Measurements from ENCODE around the gene PIK3C2G. TPM values are rescaled to one million over a fixed set of nuclear protein-coding genes. Genes with fewer than 3 reads are reported as not detected.

Gene PIK3C2G
- total RNA-seq, 1 donor, result not detected

- Histone ChIP-seq H4K20me1 (ENCODE audit: insufficient read depth, low read length) (no peaks in the 10 kb centered on the region), H3K4me1 (ENCODE audit: insufficient read depth, low read length) (no peaks in the 10 kb centered on the region), H3K27ac (ENCODE audit: low read depth, low read length) (no peak overlapping the region), H3K4me2 (ENCODE audit: insufficient read depth, low read length) (no peak overlapping the region), H3K36me3 (ENCODE audit: insufficient read depth, low read length) (no peaks in the 10 kb centered on the region), H3K4me3 (ENCODE audit: insufficient read depth, low read length) (no peak overlapping the region), H2AFZ (ENCODE audit: low read length) (no peak overlapping the region), H3K27me3 (ENCODE audit: insufficient read depth, low read length) (peaks cover 2% of the 10 kb centered on the region), H3K79me2 (ENCODE audit: insufficient read depth, low read length) (no peaks in the 10 kb centered on the region), H3K9me3 (ENCODE audit: low read depth, low read length) (no peaks in the 10 kb centered on the region)
- TF ChIP-seq CTCF (IDR thresholded peaks at IDR 0.05; ENCODE audit: extremely low read depth, low read depth, low read length), result no peak
- DNase-seq (ENCODE audit: insufficient read length, low spot score, missing footprints), result no peak
Measured at GRCh38 chr12:18651525-18651924, 390.2 kb downstream of the PIK3C2G start.

DNA sequence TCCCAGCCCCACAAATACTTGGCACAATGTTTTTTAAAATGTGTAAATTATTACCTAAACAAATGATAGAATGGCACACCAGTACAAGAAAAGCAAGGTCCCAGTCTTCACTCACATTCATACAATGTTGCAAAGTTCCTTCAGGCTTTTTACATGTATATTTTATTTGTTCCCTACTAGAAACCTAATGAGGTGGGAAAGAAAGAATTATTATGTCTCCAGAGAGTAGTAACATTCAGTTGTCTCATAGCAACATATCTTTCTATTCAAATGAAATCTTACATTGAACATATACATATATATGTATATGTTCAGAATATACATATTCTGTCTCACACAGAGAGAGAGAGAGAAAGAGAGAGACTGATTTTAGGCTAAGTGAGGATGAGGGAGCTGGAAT, 391.3 kb downstream of the PIK3C2G start:
- Histone ChIP-seq H2AFZ (ENCODE audit: low read length) (no peak overlapping the region), H3K79me2 (ENCODE audit: insufficient read depth, low read length) (no peaks in the 10 kb centered on the region), H3K4me1 (ENCODE audit: insufficient read depth, low read length) (no peaks in the 10 kb centered on the region), H3K4me2 (ENCODE audit: insufficient read depth, low read length) (no peak overlapping the region), H3K4me3 (ENCODE audit: insufficient read depth, low read length) (no peak overlapping the region), H4K20me1 (ENCODE audit: insufficient read depth, low read length) (no peaks in the 10 kb centered on the region), H3K9me3 (ENCODE audit: low read depth, low read length) (no peaks in the 10 kb centered on the region), H3K36me3 (ENCODE audit: insufficient read depth, low read length) (no peaks in the 10 kb centered on the region), H3K27me3 (ENCODE audit: insufficient read depth, low read length) (peaks cover 2% of the 10 kb centered on the region), H3K27ac (ENCODE audit: low read depth, low read length) (no peak overlapping the region)
- no peak for TF ChIP-seq CTCF (IDR thresholded peaks at IDR 0.05; ENCODE audit: extremely low read depth, low read depth, low read length)
- DNase-seq (ENCODE audit: insufficient read length, low spot score, missing footprints), result no peak

- H3K79me2 ChIP-seq (ENCODE audit: insufficient read depth, low read length), result no peaks in the 10 kb centered on the region
- peaks cover 2% of the 10 kb centered on the region for H3K27me3 ChIP-seq (ENCODE audit: insufficient read depth, low read length)
- no peak for TF ChIP-seq CTCF (IDR thresholded peaks at IDR 0.05; ENCODE audit: extremely low read depth, low read depth, low read length)
- no peak overlapping the region for H2AFZ ChIP-seq (ENCODE audit: low read length)
- H3K36me3 ChIP-seq (ENCODE audit: insufficient read depth, low read length), result no peaks in the 10 kb centered on the region
- no peak for DNase-seq (ENCODE audit: insufficient read length, low spot score, missing footprints)
- H3K27ac ChIP-seq (ENCODE audit: low read depth, low read length), result no peak overlapping the region
- no peaks in the 10 kb centered on the region for H3K9me3 ChIP-seq (ENCODE audit: low read depth, low read length)
- no peak overlapping the region for H3K4me3 ChIP-seq (ENCODE audit: insufficient read depth, low read length)
- no peaks in the 10 kb centered on the region for H3K4me1 ChIP-seq (ENCODE audit: insufficient read depth, low read length)
- no peak overlapping the region for H3K4me2 ChIP-seq (ENCODE audit: insufficient read depth, low read length)
- no peaks in the 10 kb centered on the region for H4K20me1 ChIP-seq (ENCODE audit: insufficient read depth, low read length)
Measured at GRCh38 chr12:18653465-18653864, 392.1 kb downstream of the PIK3C2G start.

GRCh38 chr12:18655351-18655750, 394.0 kb downstream of the PIK3C2G start:
- Histone ChIP-seq H3K4me3 (ENCODE audit: insufficient read depth, low read length) (no peak overlapping the region), H3K79me2 (ENCODE audit: insufficient read depth, low read length) (no peaks in the 10 kb centered on the region), H3K36me3 (ENCODE audit: insufficient read depth, low read length) (no peaks in the 10 kb centered on the region), H3K27me3 (ENCODE audit: insufficient read depth, low read length) (peaks cover 2% of the 10 kb centered on the region), H3K27ac (ENCODE audit: low read depth, low read length) (no peak overlapping the region), H3K4me1 (ENCODE audit: insufficient read depth, low read length) (no peaks in the 10 kb centered on the region), H4K20me1 (ENCODE audit: insufficient read depth, low read length) (no peaks in the 10 kb centered on the region), H2AFZ (ENCODE audit: low read length) (no peak overlapping the region), H3K4me2 (ENCODE audit: insufficient read depth, low read length) (no peak overlapping the region), H3K9me3 (ENCODE audit: low read depth, low read length) (no peaks in the 10 kb centered on the region)
- no peak for DNase-seq (ENCODE audit: insufficient read length, low spot score, missing footprints)
- no peak for TF ChIP-seq CTCF (IDR thresholded peaks at IDR 0.05; ENCODE audit: extremely low read depth, low read depth, low read length)
